Measurements from ENCODE around the gene LMO1. TPM values are rescaled to one million over a fixed set of nuclear protein-coding genes. Genes with fewer than 3 reads are reported as not detected.

LMO1 gene
- polyA plus RNA-seq (2013) = 9.5 and 10.1 TPM in 2 replicates

- H3K9me3 ChIP-seq (ENCODE audit: insufficient read depth, low read depth, low read length) = peaks cover 7% of the 10 kb centered on the region
- no peak within 1 kb of the TSS for H4K12ac ChIP-seq (ENCODE audit: low read depth, low read length)
- H3K4ac ChIP-seq (ENCODE audit: low read depth, low read length) = no peak within 1 kb of the TSS
- peak within 1 kb of the TSS; percentile 90 for H3K4me2 ChIP-seq (ENCODE audit: low read length)
- no peak within 1 kb of the TSS for H2AK5ac ChIP-seq (ENCODE audit: low read length)
- H3K27me3 ChIP-seq (ENCODE audit: insufficient read depth, low read length) = peaks cover 28% of the 10 kb centered on the region
- H3K79me1 ChIP-seq (ENCODE audit: low read length) = no peaks in the 10 kb centered on the region
- no peaks in the 10 kb centered on the region for H3K36me3 ChIP-seq (ENCODE audit: control insufficient read depth in 1 of 2, insufficient read depth in 2 of 2, low read length in 2 of 2)
- H4K91ac ChIP-seq (ENCODE audit: low read depth, low read length) = peak within 1 kb of the TSS; percentile 30
- H2BK5ac ChIP-seq (ENCODE audit: low read depth, low read length, poor library complexity) = no peak within 1 kb of the TSS
- H3K9ac ChIP-seq (ENCODE audit: low read length) = no peak within 1 kb of the TSS
- WGBS (ENCODE audit: extremely low coverage, insufficient coverage, insufficient read length) = no CpG with 5 or more reads among the region's 22 CpGs
- no peak within 1 kb of the TSS for H2BK12ac ChIP-seq (ENCODE audit: low read length)
- no peak within 1 kb of the TSS for H3K27ac ChIP-seq (ENCODE audit: low read depth, low read length)
- H3K4me1 ChIP-seq (ENCODE audit: control insufficient read depth in 1 of 2, insufficient read depth in 2 of 2, low read length in 2 of 2) = peaks cover 6 to 16% of the 10 kb centered on the region in 2 experiments
- no peaks in the 10 kb centered on the region for H3K79me2 ChIP-seq (ENCODE audit: control insufficient read depth, insufficient read depth, low read length, poor library complexity)
- H3K18ac ChIP-seq (ENCODE audit: low read length) = no peak within 1 kb of the TSS
- H4K8ac ChIP-seq (ENCODE audit: low read depth, low read length) = no peak within 1 kb of the TSS
- no peak within 1 kb of the TSS for H2BK120ac ChIP-seq (ENCODE audit: insufficient read depth, low read length, poor library complexity)
- no peak within 1 kb of the TSS for H3K23ac ChIP-seq (ENCODE audit: low read length)
- H3K14ac ChIP-seq (ENCODE audit: low read length) = no peak within 1 kb of the TSS
- DNase-seq = peak; percentile 64 to 83
- H2AFZ ChIP-seq (ENCODE audit: insufficient read depth, low read length, poor library complexity) = peak within 1 kb of the TSS; percentile 6
- peak within 1 kb of the TSS; percentile 68 for H3K4me3 ChIP-seq (ENCODE audit: low read depth, low read length)
These were observed at the start of gene LMO1 for GRCh38 chr11:8263769-8264410. Gene LMO1, minus strand, starts transcription at chr11:8263878. Its CDS starts 516 bp downstream, at chr11:8263362.

DNA sequence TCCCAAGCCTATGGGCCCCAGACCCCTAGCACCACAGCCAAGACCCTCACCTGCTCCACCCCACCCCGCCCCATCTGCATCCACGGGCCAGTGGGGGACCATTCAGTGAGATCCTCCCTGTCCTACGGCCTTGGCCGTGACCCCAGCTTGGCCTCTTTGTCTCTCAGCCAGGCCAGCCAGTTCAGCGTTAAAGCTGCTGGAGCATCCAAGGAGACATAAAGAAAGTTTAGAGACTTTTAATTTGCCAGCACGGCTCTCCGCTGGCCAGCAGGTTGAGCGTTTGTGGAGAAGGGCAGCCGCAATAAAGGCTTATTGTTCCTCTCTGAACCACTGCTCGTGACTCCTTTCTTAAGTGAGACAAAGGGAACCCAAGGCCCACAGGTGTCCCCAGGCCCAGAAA, 49.3 kb upstream of the LMO1 start:
- WGBS (ENCODE audit: extremely low coverage, insufficient coverage, insufficient read length) = no CpG with 5 or more reads among the region's 10 CpGs
- no peaks in the 10 kb centered on the region for H3K4me1 ChIP-seq (ENCODE audit: control insufficient read depth in 1 of 2, insufficient read depth in 2 of 2, low read length in 2 of 2)
- H2AFZ ChIP-seq (ENCODE audit: insufficient read depth, low read length, poor library complexity) = no peak overlapping the region
- DNase-seq = no peak
- H3K4me3 ChIP-seq (ENCODE audit: low read depth, low read length) = no peak overlapping the region
- H3K4me2 ChIP-seq (ENCODE audit: low read length) = no peak overlapping the region
- H3K27ac ChIP-seq (ENCODE audit: low read depth, low read length) = no peak overlapping the region
- no peak overlapping the region for H3K9ac ChIP-seq (ENCODE audit: low read length)
- H3K36me3 ChIP-seq (ENCODE audit: control insufficient read depth in 1 of 2, insufficient read depth in 2 of 2, low read length in 2 of 2) = no peaks in the 10 kb centered on the region
- H2AK5ac ChIP-seq (ENCODE audit: low read length) = no peak overlapping the region
- no peak overlapping the region for H2BK5ac ChIP-seq (ENCODE audit: low read depth, low read length, poor library complexity)
- no peak overlapping the region for H2BK120ac ChIP-seq (ENCODE audit: insufficient read depth, low read length, poor library complexity)
- no peak overlapping the region for H3K4ac ChIP-seq (ENCODE audit: low read depth, low read length)
- H3K79me1 ChIP-seq (ENCODE audit: low read length) = no peaks in the 10 kb centered on the region
- no peak overlapping the region for H3K14ac ChIP-seq (ENCODE audit: low read length)
- no peak overlapping the region for H4K8ac ChIP-seq (ENCODE audit: low read depth, low read length)
- H3K79me2 ChIP-seq (ENCODE audit: control insufficient read depth, insufficient read depth, low read length, poor library complexity) = no peaks in the 10 kb centered on the region
- H3K23ac ChIP-seq (ENCODE audit: low read length) = no peak overlapping the region
- H3K18ac ChIP-seq (ENCODE audit: low read length) = no peak overlapping the region
- H4K91ac ChIP-seq (ENCODE audit: low read depth, low read length) = no peak overlapping the region
- no peak overlapping the region for H4K12ac ChIP-seq (ENCODE audit: low read depth, low read length)
- no peaks in the 10 kb centered on the region for H3K9me3 ChIP-seq (ENCODE audit: insufficient read depth, low read depth, low read length)
- no peaks in the 10 kb centered on the region for H3K27me3 ChIP-seq (ENCODE audit: insufficient read depth, low read length)
- no peak overlapping the region for H2BK12ac ChIP-seq (ENCODE audit: low read length)

GRCh38 chr11:8311366-8311765, 47.7 kb upstream of the LMO1 start:
- Histone ChIP-seq H2AK5ac (ENCODE audit: low read length) (no peak overlapping the region), H4K8ac (ENCODE audit: low read depth, low read length) (no peak overlapping the region), H3K27me3 (ENCODE audit: insufficient read depth, low read length) (no peaks in the 10 kb centered on the region), H3K4me3 (ENCODE audit: low read depth, low read length) (no peak overlapping the region), H3K4ac (ENCODE audit: low read depth, low read length) (no peak overlapping the region), H3K14ac (ENCODE audit: low read length) (no peak overlapping the region), H2AFZ (ENCODE audit: insufficient read depth, low read length, poor library complexity) (no peak overlapping the region), H3K9ac (ENCODE audit: low read length) (no peak overlapping the region), H2BK120ac (ENCODE audit: insufficient read depth, low read length, poor library complexity) (no peak overlapping the region), H3K4me1 (ENCODE audit: control insufficient read depth in 1 of 2, insufficient read depth in 2 of 2, low read length in 2 of 2) (no peaks in the 10 kb centered on the region), H3K4me2 (ENCODE audit: low read length) (no peak overlapping the region), H3K36me3 (ENCODE audit: control insufficient read depth in 1 of 2, insufficient read depth in 2 of 2, low read length in 2 of 2) (no peaks in the 10 kb centered on the region), H3K79me2 (ENCODE audit: control insufficient read depth, insufficient read depth, low read length, poor library complexity) (no peaks in the 10 kb centered on the region), H3K18ac (ENCODE audit: low read length) (no peak overlapping the region), H3K9me3 (ENCODE audit: insufficient read depth, low read depth, low read length) (no peaks in the 10 kb centered on the region), H3K79me1 (ENCODE audit: low read length) (no peaks in the 10 kb centered on the region), H4K12ac (ENCODE audit: low read depth, low read length) (no peak overlapping the region), H4K91ac (ENCODE audit: low read depth, low read length) (no peak overlapping the region), H2BK5ac (ENCODE audit: low read depth, low read length, poor library complexity) (no peak overlapping the region), H3K27ac (ENCODE audit: low read depth, low read length) (no peak overlapping the region), H2BK12ac (ENCODE audit: low read length) (no peak overlapping the region), H3K23ac (ENCODE audit: low read length) (no peak overlapping the region)
- no peak for DNase-seq
- WGBS (ENCODE audit: extremely low coverage, insufficient coverage, insufficient read length) = no CpG with 5 or more reads among the region's 10 CpGs

DNA sequence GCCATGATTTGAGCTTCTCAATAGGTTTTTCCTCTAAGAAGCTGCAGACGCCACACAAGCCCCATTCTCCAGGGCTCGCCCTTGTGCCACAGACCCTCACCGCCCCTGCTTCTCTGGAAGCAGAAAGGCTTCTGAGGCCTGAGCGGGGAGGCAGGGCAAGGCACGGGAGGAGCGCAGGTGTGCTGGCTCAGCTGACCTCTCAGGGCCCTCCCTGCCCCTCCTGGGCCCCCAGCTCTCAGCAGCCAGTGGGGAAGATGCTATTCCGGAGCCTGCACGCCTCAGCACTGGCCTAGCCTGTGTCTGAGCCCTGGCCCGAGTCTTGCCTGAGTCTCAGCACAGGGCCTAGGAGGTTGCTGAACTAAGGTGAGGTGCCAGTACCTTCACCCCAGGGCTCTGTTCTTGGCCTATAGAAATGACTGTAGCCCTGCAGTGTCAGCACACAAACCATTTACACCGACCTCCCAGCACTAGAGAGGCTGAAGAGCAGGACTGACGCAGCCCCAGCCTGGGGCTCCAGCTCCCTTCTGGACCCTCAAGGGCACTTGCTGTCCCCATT, 47.1 kb upstream of the LMO1 start:
- Histone ChIP-seq H3K4me3 (ENCODE audit: low read depth, low read length) (no peak overlapping the region), H3K79me2 (ENCODE audit: control insufficient read depth, insufficient read depth, low read length, poor library complexity) (no peaks in the 10 kb centered on the region), H3K27me3 (ENCODE audit: insufficient read depth, low read length) (no peaks in the 10 kb centered on the region), H4K8ac (ENCODE audit: low read depth, low read length) (no peak overlapping the region), H3K79me1 (ENCODE audit: low read length) (no peaks in the 10 kb centered on the region), H3K36me3 (ENCODE audit: control insufficient read depth in 1 of 2, insufficient read depth in 2 of 2, low read length in 2 of 2) (no peaks in the 10 kb centered on the region), H2BK5ac (ENCODE audit: low read depth, low read length, poor library complexity) (no peak overlapping the region), H3K9me3 (ENCODE audit: insufficient read depth, low read depth, low read length) (no peaks in the 10 kb centered on the region), H2AFZ (ENCODE audit: insufficient read depth, low read length, poor library complexity) (no peak overlapping the region), H3K18ac (ENCODE audit: low read length) (no peak overlapping the region), H3K4me2 (ENCODE audit: low read length) (no peak overlapping the region), H3K27ac (ENCODE audit: low read depth, low read length) (no peak overlapping the region), H3K14ac (ENCODE audit: low read length) (no peak overlapping the region), H4K12ac (ENCODE audit: low read depth, low read length) (no peak overlapping the region), H3K23ac (ENCODE audit: low read length) (no peak overlapping the region), H3K9ac (ENCODE audit: low read length) (no peak overlapping the region), H2BK12ac (ENCODE audit: low read length) (no peak overlapping the region), H3K4me1 (ENCODE audit: control insufficient read depth in 1 of 2, insufficient read depth in 2 of 2, low read length in 2 of 2) (no peaks in the 10 kb centered on the region), H2AK5ac (ENCODE audit: low read length) (no peak overlapping the region), H3K4ac (ENCODE audit: low read depth, low read length) (no peak overlapping the region), H2BK120ac (ENCODE audit: insufficient read depth, low read length, poor library complexity) (no peak overlapping the region), H4K91ac (ENCODE audit: low read depth, low read length) (no peak overlapping the region)
- no CpG with 5 or more reads among the region's 11 CpGs for WGBS (ENCODE audit: extremely low coverage, insufficient coverage, insufficient read length)
- DNase-seq = no peak

All from trophoblast cell (in vitro differentiated cells and primary cell).